ENCODE measurements around the gene APCDD1L. TPM values are rescaled to one million over a fixed set of nuclear protein-coding genes. Genes with fewer than 3 reads are reported as not detected.

Gene APCDD1L
- total and polyA plus RNA-seq, 2 experiments from 2014 or later = 16.6 to 25.6 TPM

- no peak for DNase-seq
- peaks cover 28% of the 10 kb centered on the region for H3F3A ChIP-seq (ENCODE audit: insufficient read depth)
- no peaks in the 10 kb centered on the region for H3K9me3 ChIP-seq (ENCODE audit: low read depth)
- H3K4me2 ChIP-seq (ENCODE audit: unreplicated experiment) = no peak overlapping the region
- H3K27ac ChIP-seq = no peak overlapping the region
- H3K4me1 ChIP-seq (ENCODE audit: insufficient read depth) = peaks cover 13% of the 10 kb centered on the region
- peaks cover 9% of the 10 kb centered on the region; the same call in 1 of the 2 replicates for H4K20me1 ChIP-seq (ENCODE audit: insufficient read depth)
- H3K36me3 ChIP-seq (ENCODE audit: low read depth) = no peaks in the 10 kb centered on the region
- no peaks in the 10 kb centered on the region for H3K9me2 ChIP-seq (ENCODE audit: insufficient read depth)
- H3K27me3 ChIP-seq (replicated peaks; ENCODE audit: insufficient read depth) = no peaks in the 10 kb centered on the region
- in situ Hi-C loops (cut with MboI) = no loop called here
- no peak overlapping the region for H3K4me3 ChIP-seq
- WGBS, 2 experiments (ENCODE audit: low coverage in 1 of 2, low lambda C conversion rate in 2 of 2, missing lambda C conversion rate in 2 of 2) = 59 to 63% methylated on average over 1 of the region's 1 CpG
- H3K9ac ChIP-seq = no peak overlapping the region
- H2AFZ ChIP-seq = no peak overlapping the region
- TF ChIP-seq EZH2phosphoT487 (IDR thresholded peaks at IDR 0.05; ENCODE audit: insufficient read depth, low read depth) = no peak
- no peak for TF ChIP-seq EZH2 (IDR thresholded peaks at IDR 0.05; ENCODE audit: insufficient read depth, poor library complexity, severe bottlenecking)
- peaks cover 96% of the 10 kb centered on the region for H3K79me2 ChIP-seq (ENCODE audit: insufficient read depth)
Observed at GRCh38 chr20:58421497-58421850, 93.7 kb downstream of the APCDD1L start.

GRCh38 chr20:58420798-58421496, 94.3 kb downstream of the APCDD1L start:
- Histone ChIP-seq H3K9ac (no peak overlapping the region), H3K27ac (peak overlapping the region; percentile 25; the same call in 1 of the 2 replicates), H4K20me1 (ENCODE audit: insufficient read depth) (peaks cover 9% of the 10 kb centered on the region; the same call in 1 of the 2 replicates), H3K27me3 (replicated peaks; ENCODE audit: insufficient read depth) (no peaks in the 10 kb centered on the region), H3K4me3 (no peak overlapping the region), H2AFZ (no peak overlapping the region), H3K36me3 (ENCODE audit: low read depth) (no peaks in the 10 kb centered on the region), H3K4me2 (ENCODE audit: unreplicated experiment) (no peak overlapping the region), H3K79me2 (ENCODE audit: insufficient read depth) (peaks cover 96% of the 10 kb centered on the region), H3F3A (ENCODE audit: insufficient read depth) (peaks cover 28% of the 10 kb centered on the region), H3K9me3 (ENCODE audit: low read depth) (no peaks in the 10 kb centered on the region), H3K9me2 (ENCODE audit: insufficient read depth) (no peaks in the 10 kb centered on the region), H3K4me1 (ENCODE audit: insufficient read depth) (peaks cover 13% of the 10 kb centered on the region)
- in situ Hi-C loops (cut with MboI) = no loop called here
- 62 to 63% methylated on average over 5 of the region's 5 CpGs for WGBS, 2 experiments (ENCODE audit: low coverage in 1 of 2, low lambda C conversion rate in 2 of 2, missing lambda C conversion rate in 2 of 2)
- TF ChIP-seq EZH2 (IDR thresholded peaks at IDR 0.05; ENCODE audit: insufficient read depth, poor library complexity, severe bottlenecking) (no peak), EZH2phosphoT487 (IDR thresholded peaks at IDR 0.05; ENCODE audit: insufficient read depth, low read depth) (no peak)
- DNase-seq = peak; percentile 87

GRCh38 chr20:58418949-58419748, 96.0 kb downstream of the APCDD1L start:
- 64 to 68% methylated on average over 5 of the region's 5 CpGs for WGBS, 2 experiments (ENCODE audit: low coverage in 1 of 2, low lambda C conversion rate in 2 of 2, missing lambda C conversion rate in 2 of 2)
- Histone ChIP-seq H3K4me2 (ENCODE audit: unreplicated experiment) (no peak overlapping the region), H3K9me2 (ENCODE audit: insufficient read depth) (no peaks in the 10 kb centered on the region), H3K4me1 (ENCODE audit: insufficient read depth) (peaks cover 13% of the 10 kb centered on the region), H3K27me3 (replicated peaks; ENCODE audit: insufficient read depth) (no peaks in the 10 kb centered on the region), H3K9ac (no peak overlapping the region), H3K27ac (no peak overlapping the region), H3K79me2 (ENCODE audit: insufficient read depth) (peaks cover 92% of the 10 kb centered on the region), H3K9me3 (ENCODE audit: low read depth) (no peaks in the 10 kb centered on the region), H2AFZ (no peak overlapping the region), H3K4me3 (no peak overlapping the region), H3F3A (ENCODE audit: insufficient read depth) (peaks cover 28% of the 10 kb centered on the region), H4K20me1 (ENCODE audit: insufficient read depth) (peaks cover 9% of the 10 kb centered on the region; the same call in 1 of the 2 replicates), H3K36me3 (ENCODE audit: low read depth) (no peaks in the 10 kb centered on the region)
- no peak for DNase-seq
- in situ Hi-C loops (cut with MboI) = no loop called here
- TF ChIP-seq EZH2 (IDR thresholded peaks at IDR 0.05; ENCODE audit: insufficient read depth, poor library complexity, severe bottlenecking) (no peak), EZH2phosphoT487 (IDR thresholded peaks at IDR 0.05; ENCODE audit: insufficient read depth, low read depth) (no peak)

DNA sequence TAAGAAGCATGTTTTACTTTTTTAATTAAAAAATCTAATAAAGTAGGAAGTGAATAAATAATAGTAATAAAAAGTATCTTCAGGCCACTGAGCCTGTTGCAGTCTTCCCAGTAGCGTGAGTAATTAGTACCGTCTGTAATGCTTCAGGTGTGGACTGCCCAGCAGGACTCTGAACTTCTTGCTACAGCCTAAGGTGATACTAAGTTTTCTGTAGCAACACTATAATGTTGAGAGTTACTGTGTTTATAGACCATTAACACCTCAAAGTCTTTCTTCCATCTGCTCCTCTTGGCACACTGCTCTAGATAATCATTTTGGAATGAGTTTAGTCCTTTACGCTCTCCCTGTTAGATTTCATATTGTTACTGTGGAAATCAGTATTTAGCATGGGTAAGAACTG, 97.8 kb downstream of the APCDD1L start:
- H3K4me3 ChIP-seq = no peak overlapping the region
- H3K79me2 ChIP-seq (ENCODE audit: insufficient read depth) = peaks cover 82% of the 10 kb centered on the region
- no peak overlapping the region for H3K27ac ChIP-seq
- peaks cover 28% of the 10 kb centered on the region for H3F3A ChIP-seq (ENCODE audit: insufficient read depth)
- 97 to 98% methylated on average over 3 of the region's 3 CpGs for WGBS, 2 experiments (ENCODE audit: low coverage in 1 of 2, low lambda C conversion rate in 2 of 2, missing lambda C conversion rate in 2 of 2)
- no peak overlapping the region for H3K9ac ChIP-seq
- H3K4me2 ChIP-seq (ENCODE audit: unreplicated experiment) = no peak overlapping the region
- no peak overlapping the region for H2AFZ ChIP-seq
- in situ Hi-C loops (cut with MboI) = no loop called here
- H4K20me1 ChIP-seq (ENCODE audit: insufficient read depth) = peaks cover 9% of the 10 kb centered on the region; the same call in 1 of the 2 replicates
- peaks cover 13% of the 10 kb centered on the region for H3K4me1 ChIP-seq (ENCODE audit: insufficient read depth)
- no peaks in the 10 kb centered on the region for H3K9me3 ChIP-seq (ENCODE audit: low read depth)
- no peaks in the 10 kb centered on the region for H3K9me2 ChIP-seq (ENCODE audit: insufficient read depth)
- TF ChIP-seq EZH2 (IDR thresholded peaks at IDR 0.05; ENCODE audit: insufficient read depth, poor library complexity, severe bottlenecking) = no peak
- TF ChIP-seq EZH2phosphoT487 (IDR thresholded peaks at IDR 0.05; ENCODE audit: insufficient read depth, low read depth) = no peak
- DNase-seq = no peak
- no peaks in the 10 kb centered on the region for H3K27me3 ChIP-seq (replicated peaks; ENCODE audit: insufficient read depth)
- no peaks in the 10 kb centered on the region for H3K36me3 ChIP-seq (ENCODE audit: low read depth)
